NCI-H1048 (cell line): ENCODE data around the gene TIGD4.

ENCODE experiments used
- DNase-seq: peaks from one replicate; lab custom pipeline; 2025; lab: John Stamatoyannopoulos, UW

Gene TIGD4

DNA sequence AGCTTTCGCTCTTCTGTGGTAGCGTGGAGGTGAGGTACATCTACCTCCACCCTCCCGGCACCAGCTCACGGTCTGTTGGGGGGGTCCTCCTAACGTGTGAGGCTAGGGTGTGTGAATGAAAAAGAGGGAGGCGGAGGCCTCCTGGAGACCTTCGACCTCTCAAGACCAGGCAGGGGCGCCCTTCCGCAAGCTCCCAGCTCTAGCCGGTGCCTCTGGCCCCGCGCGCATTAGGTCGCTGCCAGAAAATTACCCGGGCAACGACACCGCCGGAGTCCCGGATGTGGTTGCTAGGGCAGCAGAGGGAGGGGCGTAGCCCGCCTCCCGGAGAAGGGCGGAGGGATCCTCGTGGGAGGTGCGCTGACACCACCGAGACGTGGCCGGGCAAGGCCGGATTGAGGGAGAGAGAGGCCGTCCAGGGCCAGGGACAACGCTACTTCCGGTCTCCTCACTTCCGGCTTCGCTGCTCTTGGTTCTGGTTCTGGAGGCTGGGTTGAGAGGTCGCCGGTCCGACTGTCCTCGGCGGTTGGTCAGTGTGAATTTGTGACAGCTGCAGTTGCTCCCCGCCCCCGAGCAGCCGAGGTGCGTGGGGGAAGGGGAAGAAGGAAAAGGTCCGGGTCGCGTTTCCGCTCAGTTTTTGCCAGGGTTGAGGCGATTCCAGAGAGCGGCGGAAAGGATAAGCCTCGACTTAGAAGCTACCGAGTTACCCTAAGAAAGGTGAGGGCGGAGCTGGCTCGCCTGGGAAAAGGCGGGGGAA is at the start of gene TIGD4, which contains the start of gene ARFIP1:
TIGD4 (minus strand) TSS at position 218 of the 754 bp plus-strand sequence. CDS start 8,726 bp downstream, outside the sequence.
ARFIP1 (plus strand) TSS at position 442 of the 754 bp plus-strand sequence. CDS start 49,680 bp downstream, outside the sequence.
- peak; percentile 83 for DNase-seq

DNA sequence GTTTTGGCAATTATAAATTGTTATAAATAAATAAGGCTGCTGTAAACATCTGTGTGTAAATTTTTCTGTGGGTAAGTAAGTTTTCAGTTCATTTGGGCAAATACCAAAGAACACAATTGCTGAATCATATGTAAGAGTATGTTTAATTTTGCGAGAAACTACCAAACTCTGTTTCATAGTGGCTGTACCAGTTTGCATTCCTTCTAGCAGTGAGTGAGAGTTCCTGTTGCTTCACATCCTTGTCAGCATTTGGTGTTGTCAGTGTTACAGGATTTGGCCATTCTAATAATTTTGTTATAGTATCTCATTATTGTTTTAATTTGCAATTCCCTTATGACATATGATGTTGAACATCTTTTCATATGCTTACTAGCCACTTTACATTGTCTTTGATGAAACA is 48.6 kb upstream of the TIGD4 start:
- DNase-seq: no peak

DNA sequence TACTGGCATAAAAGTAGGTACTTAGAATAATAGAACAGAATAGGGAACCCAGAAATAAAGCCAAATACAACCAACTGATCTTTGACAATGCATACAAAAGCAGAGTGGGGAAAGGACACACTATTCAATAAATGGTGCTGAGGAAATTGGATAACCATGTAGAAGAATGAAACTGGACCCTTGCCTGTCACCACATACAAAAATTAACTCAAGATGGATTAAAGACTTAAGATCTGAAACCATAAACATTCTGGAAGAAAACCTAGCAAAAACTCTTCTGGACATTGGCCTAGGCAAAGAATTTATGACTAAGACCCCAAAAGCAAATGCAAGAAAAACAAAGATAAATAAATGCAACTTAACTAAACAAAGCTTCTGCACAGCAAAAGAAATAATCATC is 45.8 kb upstream of the TIGD4 start:
- no peak for DNase-seq

DNA sequence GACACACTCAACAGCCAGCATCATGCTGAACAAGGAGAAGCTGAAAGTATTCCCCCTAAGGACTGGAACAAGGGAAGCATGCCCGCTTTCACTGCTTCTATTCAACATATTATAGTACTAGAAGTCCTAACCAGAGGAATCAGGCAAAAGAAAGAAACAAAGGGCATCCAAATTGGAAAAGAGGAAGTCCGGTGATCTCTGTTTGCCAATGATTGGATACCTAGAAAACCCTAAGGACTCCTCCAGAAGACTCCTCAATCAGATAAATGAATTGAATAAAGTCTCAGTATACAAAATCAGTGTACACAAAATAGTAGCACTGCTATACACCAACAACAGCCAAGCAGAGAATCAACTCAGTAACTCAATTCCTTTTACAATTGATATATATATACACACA is 45.0 kb upstream of the TIGD4 start:
- no peak for DNase-seq

DNA sequence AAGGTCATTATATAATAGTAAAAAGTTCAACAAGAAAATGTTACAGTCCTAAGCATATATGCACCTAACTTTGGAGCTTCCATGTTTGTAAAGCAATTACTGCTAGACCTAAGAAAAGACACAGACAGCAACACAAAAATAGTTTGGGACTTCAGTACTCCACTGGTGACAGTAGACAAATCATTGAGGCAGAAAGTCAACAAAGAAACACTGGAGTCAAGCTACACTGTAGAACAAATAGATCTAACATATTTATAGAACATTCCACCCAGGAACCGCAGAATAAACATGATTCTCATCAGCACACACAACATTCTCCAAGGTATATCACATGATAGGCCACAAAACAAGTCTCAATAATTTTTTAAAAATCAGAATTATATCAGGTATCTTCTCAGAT is 42.8 kb upstream of the TIGD4 start:
- DNase-seq: no peak

DNA sequence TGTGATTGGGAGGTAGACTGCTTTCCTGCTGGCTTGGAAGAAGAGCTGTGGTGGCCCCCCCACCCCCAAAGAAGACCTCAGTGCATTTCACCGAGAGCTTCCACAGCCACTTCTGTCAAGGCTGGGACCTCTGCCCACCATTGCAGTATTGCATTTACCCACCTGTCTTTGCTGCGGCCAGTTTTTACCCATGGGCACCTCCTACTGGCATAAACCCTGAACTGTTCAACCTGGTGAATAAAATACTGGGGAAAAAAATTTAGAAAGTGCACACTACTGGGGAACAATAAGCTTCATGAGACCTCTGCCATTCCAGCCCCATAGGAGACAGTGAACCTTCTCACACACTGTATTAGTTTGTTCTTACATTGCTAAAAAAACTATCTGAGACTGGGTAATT is 40.5 kb upstream of the TIGD4 start:
- no peak for DNase-seq

DNA sequence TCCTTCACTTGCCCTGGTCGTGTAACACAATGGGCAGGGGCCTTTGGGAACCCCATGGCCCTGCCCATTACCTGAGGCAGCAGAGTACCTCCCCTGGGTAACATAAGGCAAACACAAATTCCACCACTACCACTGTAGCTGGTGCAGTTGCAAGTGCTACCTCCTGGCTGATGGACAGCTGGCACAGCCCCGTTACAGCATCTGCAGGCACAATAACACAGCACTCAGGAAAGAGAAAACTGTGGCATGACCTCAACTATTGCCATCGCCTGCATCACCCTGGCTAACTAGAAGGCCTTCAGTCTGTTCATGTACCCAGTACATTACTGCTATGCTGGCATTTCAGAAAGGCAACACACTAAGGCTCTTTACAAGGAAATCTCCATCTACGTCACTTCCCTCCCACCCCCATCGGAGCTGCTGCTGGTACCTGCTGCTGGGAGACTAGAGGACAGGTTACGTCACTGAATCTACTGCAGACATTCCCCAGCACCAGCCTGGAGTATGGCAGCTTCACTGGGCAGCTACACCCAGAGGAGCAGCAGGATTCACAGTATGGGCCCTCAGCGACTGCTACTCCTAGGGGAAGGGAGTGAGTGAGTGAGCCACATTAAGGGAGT is 39.6 kb upstream of the TIGD4 start:
- DNase-seq: no peak

DNA sequence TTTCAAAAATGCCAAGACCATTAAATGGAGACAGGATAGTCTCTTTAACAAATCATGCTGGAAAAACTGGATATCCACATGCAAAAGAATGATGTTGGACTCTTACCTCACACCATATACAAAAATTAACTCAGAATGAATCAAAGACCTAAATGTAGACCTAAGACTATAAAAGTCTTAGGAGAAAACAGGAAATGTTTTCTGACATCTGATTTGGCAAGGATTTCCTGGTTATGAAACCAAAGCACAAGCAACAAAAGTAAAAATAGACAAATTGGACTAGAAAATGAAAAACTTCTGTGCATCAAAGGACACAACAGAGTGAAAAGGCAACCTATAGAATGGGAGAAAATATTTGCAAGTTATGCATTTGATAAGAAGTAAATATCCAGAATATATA is 37.8 kb upstream of the TIGD4 start:
- DNase-seq: no peak

DNA sequence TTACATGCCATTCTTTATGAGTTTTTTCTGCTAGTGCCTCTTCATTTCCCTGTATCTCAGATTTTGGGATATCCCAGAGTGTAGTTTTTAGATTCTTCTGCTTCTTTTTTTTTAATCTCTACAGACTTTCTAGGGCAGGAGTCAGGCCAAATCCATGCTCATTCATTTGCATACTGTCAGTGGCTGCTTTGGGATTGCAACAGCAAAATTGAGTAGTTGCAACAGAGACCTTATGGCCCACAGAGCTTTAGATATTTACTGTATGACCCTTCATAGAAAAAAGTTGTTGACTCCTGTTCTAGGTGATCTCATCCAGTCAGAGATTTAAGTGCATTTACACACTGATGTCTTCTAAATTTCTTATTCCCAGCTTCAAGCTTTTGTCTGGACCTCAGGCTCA is 35.5 kb upstream of the TIGD4 start:
- no peak for DNase-seq

DNA sequence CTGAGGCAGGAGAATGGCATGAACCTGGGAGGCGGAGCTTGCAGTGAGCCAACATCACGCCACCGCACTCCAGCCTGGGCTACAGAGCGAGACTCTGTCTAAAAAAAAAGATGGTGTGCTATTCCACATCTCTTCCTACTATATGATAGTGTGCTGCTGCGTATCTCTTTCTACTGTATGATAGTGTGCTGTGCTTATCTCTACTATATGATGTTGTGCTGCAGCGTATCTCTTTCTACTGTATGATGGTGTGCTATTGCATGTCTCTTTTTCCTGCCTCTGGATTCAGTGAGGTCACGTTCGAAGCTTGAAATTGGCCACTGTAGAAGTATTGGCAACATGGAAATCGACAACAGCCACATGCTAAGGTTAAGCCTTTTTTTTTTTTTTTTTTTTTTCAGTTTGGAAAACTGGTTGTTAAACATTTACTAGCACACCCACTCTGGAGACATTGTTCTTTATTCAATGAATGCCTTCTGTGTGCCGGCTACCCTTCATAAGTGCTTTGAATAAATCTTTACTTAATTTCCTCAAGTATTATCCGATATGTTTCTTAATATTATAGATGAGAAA is 31.3 kb upstream of the TIGD4 start:
- no peak for DNase-seq

DNA sequence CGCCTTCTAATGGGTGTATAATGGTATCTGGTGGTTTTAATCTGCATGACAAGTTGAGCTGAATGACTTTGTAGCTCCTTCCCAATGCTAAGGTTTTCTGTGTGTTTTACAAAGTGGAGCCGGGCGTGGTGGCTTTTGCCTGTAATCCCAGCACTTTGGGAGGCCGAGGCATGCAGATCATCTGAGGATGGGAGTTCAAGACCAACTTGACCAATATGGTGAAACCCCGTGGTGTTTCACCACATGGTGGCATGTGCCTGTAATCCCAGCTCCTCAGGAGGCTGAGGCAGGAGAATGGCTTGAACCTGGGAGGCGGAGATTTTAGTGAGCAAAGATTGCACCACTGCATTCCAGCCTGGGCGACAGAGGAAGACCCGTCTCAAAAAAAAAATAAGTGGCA is 29.1 kb upstream of the TIGD4 start:
- no peak for DNase-seq

DNA sequence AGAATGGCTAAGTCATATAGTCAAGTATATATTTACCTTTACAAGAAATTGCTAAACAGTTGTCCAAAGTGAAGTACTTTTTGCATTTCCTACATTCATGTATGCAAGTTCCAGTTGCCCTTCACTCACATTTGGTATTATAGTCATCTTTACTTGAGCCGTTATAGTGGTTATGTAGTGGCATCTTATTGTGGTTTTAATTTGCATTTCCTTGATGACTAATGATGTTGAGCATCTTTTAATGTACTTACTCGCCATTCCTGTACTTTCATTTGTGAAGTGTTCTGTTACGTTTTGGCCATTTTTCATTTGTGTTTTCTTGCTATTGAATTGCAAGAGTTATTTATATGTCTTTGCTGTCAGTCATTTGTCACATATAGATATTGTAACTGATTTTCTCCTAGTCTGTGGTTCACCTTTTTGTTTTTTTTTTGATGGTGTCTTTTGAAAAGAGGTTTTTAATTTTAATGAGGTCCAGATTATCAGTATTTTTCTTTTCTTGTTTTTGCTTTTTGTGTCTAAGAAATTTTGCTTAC is 27.8 kb upstream of the TIGD4 start:
- no peak for DNase-seq

DNA sequence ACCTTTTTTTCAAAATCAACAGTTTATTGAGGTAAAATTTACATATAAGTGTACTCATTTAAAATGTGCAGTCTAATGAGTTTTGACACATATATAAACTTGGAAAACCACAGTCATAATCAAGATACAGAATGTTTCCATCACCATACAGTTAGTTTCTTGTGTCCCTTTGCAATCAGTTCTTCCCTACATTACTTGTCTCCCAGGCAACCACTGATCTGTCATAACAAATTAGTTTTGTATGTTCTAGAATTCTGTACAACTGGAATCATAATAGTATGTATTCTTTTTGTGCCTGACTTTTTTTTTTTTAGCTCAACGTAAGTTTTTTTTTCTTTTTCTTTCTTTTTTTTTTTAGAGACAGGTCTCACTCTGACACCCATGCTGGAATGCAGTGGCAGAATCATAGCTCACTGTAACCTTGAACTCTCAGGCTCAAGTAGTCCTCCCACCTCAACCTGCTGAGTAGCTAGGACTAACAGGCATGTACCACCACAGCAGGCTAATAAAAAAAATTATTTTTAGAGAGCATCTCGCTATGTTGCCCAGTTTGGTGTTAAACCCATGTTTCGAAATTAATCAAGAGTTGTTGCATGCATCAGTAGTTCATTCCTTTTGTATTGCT is 27.1 kb upstream of the TIGD4 start:
- no peak for DNase-seq

DNA sequence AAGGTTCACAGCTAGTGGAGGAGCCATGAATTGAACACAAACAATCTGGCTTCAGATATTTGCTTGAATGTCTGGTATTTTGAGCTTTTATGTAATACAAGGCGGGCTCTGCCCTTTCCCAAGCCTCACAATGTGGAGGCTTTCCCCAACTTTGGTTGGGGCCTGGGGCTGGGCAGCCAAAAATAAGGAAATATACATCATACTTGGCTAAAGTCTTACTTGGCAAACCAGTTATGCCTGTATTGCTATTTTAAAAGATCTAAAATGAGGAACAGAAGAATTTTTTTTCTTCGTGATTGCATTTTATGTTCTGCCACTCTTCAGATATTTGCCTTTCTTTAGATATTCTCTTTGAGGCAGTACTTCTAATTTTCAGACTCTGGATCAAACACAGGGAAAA is 26.3 kb upstream of the TIGD4 start:
- DNase-seq: no peak

DNA sequence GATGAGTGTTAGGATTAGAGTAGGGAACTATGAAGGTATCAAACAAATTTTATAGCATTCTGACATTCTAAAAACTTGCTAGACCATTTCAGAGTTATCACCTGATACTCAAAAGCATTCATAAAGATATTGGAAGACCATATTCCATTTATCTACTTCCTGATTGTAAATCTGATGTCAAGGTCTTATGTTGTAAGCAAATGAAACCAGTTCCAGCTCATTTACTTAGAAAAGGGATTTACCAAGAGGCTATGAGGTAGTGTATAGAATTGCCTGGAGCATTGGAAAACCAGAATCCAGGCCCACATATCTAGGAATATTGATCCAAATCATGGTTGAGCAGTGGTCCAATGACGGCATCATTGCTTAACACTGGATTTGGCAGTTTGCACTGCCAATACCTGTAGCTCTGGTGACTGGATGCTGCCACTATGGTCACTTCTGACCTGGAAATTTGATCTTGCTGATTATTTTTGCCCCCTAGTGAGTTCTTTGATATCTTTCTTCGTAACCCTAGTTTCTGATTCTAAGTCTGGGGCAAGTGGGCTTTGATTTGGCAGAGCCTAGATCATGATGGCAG is 25.6 kb upstream of the TIGD4 start:
- no peak for DNase-seq

DNA sequence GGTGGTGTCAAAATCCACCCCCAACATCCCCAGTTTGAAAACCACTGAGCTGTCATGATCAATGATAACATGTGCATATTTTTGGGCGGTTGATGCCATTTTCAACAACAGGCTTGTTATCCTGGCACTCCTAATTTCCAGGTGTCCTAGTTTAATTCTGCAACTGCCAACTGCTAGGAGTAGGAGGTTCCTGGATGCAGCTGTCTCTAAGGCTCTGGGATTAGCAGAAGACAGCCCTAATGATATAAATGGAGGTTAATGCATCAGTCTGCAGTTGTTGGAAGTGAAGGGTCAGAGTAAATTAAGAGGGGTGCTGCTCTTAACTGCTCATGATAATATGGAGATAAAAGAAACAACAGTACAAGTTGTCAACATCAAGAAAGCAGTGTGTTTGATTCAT is 24.0 kb upstream of the TIGD4 start:
- no peak for DNase-seq

DNA sequence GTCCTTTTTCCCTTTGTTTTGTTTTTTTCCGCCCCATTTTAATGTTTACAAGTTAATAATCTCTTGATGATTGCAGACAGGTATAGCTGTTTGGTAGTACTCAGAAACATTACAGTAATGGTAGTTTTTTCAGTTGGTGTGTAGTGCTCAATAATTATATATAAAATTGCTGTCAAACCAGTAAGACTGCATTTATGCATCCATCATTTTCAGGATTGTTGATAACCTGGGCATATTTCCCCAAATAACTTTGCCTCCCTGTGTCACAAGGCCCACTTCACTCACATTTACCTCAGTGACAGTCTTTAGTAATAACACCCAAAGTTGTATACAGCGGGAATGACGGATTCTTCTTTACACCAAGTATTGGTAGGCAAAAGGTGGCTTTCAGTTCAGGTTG is 16.4 kb upstream of the TIGD4 start:
- DNase-seq: no peak

DNA sequence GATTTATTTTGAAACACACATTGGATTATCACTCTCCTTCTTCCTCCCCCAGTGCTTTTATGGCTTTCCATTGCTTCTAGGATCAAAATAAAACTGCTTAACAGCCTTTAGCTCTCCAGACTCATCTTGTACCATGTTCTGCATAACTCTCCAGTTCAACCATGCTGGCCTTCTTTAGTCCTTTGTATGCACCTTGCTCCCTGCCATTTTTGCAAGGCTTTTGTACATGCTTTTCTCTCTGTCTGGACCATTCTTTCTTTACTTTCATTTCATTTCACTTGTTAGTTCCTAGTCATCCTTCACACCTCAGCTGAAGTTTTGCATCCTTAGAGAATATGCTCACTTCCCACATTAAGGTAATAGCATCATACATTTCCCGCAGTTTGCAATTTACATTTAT is 7.1 kb upstream of the TIGD4 start:
- DNase-seq: no peak

DNA sequence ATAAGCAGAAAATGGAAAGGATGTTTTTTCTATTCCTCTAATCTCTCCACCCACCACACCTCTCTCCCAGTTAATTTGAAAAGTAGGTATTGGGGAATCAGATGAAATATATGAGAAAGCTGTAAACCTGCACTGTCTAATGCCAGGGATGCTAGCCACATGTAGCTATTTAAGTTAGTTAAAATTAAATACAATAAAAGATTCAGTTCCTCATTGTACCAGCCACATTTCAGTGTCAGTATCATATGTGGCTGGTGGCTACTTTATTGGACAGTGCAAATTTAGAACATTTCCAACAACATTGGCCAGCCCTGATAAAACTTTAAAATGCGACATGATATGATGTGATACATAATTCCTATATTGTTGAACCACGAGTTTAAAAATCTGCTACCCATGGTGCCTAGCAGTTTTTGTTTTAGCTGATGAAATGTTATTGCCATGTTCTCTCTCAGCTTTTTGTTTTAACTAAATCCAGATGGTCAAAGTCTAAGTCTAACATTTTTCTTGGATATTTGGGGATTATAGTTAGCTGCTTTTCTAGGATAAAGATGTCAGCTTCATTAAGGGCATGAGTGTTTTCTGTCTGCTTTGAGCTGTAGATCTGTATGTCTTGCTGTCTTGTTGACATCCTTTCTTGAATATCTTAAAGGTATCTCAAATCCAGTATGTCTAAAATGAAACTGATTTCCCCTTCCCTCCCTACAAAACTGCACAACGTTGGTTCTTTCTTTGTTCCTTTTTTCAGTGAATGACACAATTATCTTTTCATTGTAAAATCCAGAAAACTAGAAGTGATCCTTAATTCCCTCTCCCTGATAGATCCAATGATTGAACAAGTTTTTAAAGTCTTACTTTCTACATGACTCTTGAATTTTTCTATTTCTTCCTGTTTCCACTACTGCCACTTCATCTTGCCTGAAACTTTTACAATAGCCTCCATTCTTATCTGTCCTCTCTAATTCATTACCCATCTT is 6.4 kb upstream of the TIGD4 start:
- no peak for DNase-seq

DNA sequence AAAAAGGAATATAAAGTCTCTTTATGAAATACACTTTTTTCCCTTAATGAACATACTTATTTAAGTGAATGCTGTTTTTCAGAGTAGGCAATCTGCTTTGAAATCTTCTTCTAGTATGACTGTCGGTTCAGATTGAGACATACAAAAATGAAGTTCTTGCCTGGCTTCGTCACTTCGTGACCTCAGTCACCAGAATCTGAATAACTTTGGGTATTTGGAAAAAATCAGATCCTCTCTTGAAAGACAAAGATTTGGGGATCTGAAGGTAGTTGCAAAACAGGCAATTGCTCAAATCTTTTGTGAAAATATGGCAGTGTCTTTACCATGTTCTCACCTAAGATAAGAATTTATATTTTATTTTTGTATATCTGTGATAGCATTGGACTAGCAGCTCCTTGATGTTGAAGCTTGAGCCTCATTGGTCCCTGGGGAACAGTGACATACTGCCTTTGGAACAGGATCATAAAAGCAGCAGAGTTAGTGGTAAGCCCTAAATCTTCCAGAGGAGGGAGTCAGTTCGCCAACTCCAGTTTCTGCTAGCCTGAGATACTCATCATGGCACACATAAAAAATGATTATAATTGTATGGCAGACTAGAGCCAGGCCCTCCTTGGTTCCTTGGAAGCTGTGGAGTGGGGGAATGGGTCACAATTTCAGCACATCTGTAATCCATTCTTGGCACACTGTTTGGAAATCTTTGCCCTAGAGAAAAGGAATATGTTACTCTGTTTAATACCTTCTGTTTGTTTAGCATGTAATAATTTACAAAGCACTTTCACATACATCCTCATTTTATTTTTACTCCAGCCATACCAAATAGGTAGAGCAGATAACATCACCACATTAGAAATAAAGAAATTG is 5.2 kb upstream of the TIGD4 start:
- no peak for DNase-seq
